Activated naive CD4-positive, alpha-beta T cell treated with anti-CD3 and anti-CD28 coated beads, Interleukin-2, amount 50 U/mL, for 24 hours (primary cell): Measurements from ENCODE around the gene PIGA.
A peak's percentile ranks its signal among the peaks of the same experiment; 100 is the strongest.
"Not testable (repeated sequence)": the region's sequence is repeated elsewhere in the genome, so short reads cannot be mapped to it uniquely, and the experiment has no call there.

ENCODE experiments used
- H3K27ac Mint-ChIP-seq: one replicate; pipeline ENCODE4 v1.8.0; 2021; ENCODE audit warnings: mild to moderate bottlenecking, mixed read lengths
- H3K27me3 Mint-ChIP-seq: one replicate; pipeline ENCODE4 v1.8.0; 2021; ENCODE audit warnings: mixed read lengths
- H3K36me3 Mint-ChIP-seq: one replicate; pipeline ENCODE4 v1.8.0; 2021; ENCODE audit warnings: mixed read lengths
- H3K4me1 Mint-ChIP-seq: one replicate; pipeline ENCODE4 v1.8.0; 2021; ENCODE audit warnings: mixed read lengths
- H3K4me3 Mint-ChIP-seq: one replicate; pipeline ENCODE4 v1.8.0; 2021; ENCODE audit warnings: mild to moderate bottlenecking, mixed read lengths
- H3K9me3 Mint-ChIP-seq: one replicate; pipeline ENCODE4 v1.8.0; 2021; ENCODE audit warnings: mixed read lengths

PIGA gene

DNA sequence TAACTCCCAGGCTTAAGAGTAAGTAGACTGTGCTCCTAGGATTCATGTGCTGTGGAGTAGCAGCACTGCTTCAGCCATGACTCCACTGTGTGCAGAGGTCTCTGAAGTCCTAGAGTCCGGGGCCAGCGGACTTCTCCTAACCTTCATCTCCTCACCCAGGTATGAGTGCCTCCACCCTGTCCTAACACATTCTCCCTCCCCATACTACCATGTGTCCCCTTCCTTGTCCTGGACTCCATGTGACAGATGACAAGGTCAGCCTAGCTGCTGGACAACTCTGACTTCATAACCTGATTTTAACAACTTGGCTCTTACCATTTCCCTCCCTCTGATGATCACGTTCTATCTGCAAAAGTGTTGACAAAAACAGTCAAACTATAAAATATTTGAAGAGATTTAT is 36.5 kb downstream of the PIGA start:
- Mint-ChIP-seq H3K27me3 (no peaks in the 10 kb centered on the region), H3K27ac (no peak overlapping the region), H3K4me1 (no peaks in the 10 kb centered on the region), H3K9me3 (no peaks in the 10 kb centered on the region), H3K4me3 (no peak overlapping the region), H3K36me3 (no peaks in the 10 kb centered on the region)

GRCh38 chrX:15298201-15298600 is 37.1 kb downstream of the PIGA start:
- Mint-ChIP-seq H3K9me3 (no peaks in the 10 kb centered on the region), H3K27me3 (no peaks in the 10 kb centered on the region), H3K4me1 (no peaks in the 10 kb centered on the region), H3K27ac (no peak overlapping the region), H3K36me3 (no peaks in the 10 kb centered on the region), H3K4me3 (no peak overlapping the region)

DNA sequence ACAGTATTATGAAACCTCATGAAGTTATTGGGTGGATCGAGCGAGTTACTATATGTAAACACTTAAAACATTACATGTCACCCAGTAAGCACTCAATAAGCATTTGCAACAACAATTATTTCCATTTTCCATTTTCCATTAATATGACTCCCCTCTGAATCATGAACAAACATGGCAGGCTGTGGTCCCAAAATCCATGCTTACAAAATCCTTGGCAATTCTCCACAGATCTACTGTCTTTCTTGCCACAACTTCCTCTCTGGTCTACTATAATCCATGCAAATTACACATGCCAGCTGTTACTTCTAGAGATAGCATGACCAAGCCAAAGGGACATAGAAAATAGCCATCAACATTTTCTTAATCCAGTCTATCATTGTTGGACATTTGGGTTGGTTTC is 41.9 kb downstream of the PIGA start:
- Mint-ChIP-seq H3K9me3 (no peaks in the 10 kb centered on the region), H3K4me1 (no peaks in the 10 kb centered on the region), H3K27me3 (no peaks in the 10 kb centered on the region), H3K36me3 (no peaks in the 10 kb centered on the region), H3K4me3 (no peak overlapping the region), H3K27ac (no peak overlapping the region)

GRCh38 chrX:15292861-15293260 is 42.5 kb downstream of the PIGA start:
- no peaks in the 10 kb centered on the region for H3K27me3 Mint-ChIP-seq
- no peak overlapping the region for H3K4me3 Mint-ChIP-seq
- H3K36me3 Mint-ChIP-seq = no peaks in the 10 kb centered on the region
- H3K27ac Mint-ChIP-seq = no peak overlapping the region
- H3K9me3 Mint-ChIP-seq = no peaks in the 10 kb centered on the region
- no peaks in the 10 kb centered on the region for H3K4me1 Mint-ChIP-seq

- no peak overlapping the region for H3K27ac Mint-ChIP-seq
- peaks cover 5% of the 10 kb centered on the region for H3K9me3 Mint-ChIP-seq
- no peaks in the 10 kb centered on the region for H3K4me1 Mint-ChIP-seq
- H3K36me3 Mint-ChIP-seq = no peaks in the 10 kb centered on the region
- H3K27me3 Mint-ChIP-seq = peaks cover 2% of the 10 kb centered on the region
- no peak overlapping the region for H3K4me3 Mint-ChIP-seq
Observed at GRCh38 chrX:15277604-15278003, 57.7 kb downstream of the PIGA start.

GRCh38 chrX:15274946-15275345 is 60.4 kb downstream of the PIGA start:
- Mint-ChIP-seq H3K27ac (no peak overlapping the region), H3K4me3 (no peak overlapping the region), H3K4me1 (peaks cover 5% of the 10 kb centered on the region), H3K27me3 (no peaks in the 10 kb centered on the region), H3K36me3 (no peaks in the 10 kb centered on the region), H3K9me3 (no peaks in the 10 kb centered on the region)

DNA sequence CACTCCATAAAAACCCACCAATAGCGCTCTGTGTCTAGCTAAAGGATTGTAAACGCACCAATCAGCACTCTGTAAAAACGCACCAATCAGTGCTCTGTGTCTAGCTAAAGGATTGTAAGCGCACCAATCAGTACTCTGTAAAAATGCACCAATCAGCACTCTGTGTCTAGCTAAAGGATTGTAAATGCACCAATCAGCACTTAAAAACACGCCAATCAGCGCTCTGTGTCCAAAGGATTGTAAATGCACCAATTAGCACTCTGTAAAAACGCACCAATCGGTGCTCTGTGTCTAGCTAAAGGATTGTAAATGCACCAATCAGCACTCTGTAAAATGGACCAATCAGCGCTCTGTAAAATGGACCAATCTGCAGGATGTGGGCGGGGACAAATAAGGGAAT is 62.0 kb downstream of the PIGA start:
- not testable (repeated sequence) for H3K27me3 Mint-ChIP-seq, H3K4me3 Mint-ChIP-seq, H3K9me3 Mint-ChIP-seq, H3K36me3 Mint-ChIP-seq, H3K27ac Mint-ChIP-seq
- H3K4me1 Mint-ChIP-seq = peaks cover 14% of the 10 kb centered on the region

DNA sequence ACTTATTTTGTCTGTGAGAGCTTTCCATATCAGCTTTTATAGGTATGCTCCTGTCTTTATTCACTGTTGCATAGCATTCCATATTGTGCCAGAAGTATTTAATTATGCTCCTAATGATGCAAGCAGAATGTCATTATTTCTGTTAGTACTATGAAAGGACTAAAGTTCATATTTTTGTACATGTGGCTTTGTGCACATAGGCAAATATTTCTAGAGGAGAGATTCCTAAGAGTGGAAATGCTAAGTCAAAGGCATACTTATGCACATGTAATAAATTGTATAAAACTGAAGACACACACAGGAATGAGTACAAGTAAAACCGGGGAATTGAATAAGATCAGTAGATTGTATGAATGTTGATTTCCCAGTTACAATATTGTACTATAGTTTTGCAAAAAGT is 63.6 kb downstream of the PIGA start:
- H3K36me3 Mint-ChIP-seq = no peaks in the 10 kb centered on the region
- no peak overlapping the region for H3K4me3 Mint-ChIP-seq
- no peak overlapping the region for H3K27ac Mint-ChIP-seq
- no peaks in the 10 kb centered on the region for H3K27me3 Mint-ChIP-seq
- no peaks in the 10 kb centered on the region for H3K9me3 Mint-ChIP-seq
- peaks cover 14% of the 10 kb centered on the region for H3K4me1 Mint-ChIP-seq

DNA sequence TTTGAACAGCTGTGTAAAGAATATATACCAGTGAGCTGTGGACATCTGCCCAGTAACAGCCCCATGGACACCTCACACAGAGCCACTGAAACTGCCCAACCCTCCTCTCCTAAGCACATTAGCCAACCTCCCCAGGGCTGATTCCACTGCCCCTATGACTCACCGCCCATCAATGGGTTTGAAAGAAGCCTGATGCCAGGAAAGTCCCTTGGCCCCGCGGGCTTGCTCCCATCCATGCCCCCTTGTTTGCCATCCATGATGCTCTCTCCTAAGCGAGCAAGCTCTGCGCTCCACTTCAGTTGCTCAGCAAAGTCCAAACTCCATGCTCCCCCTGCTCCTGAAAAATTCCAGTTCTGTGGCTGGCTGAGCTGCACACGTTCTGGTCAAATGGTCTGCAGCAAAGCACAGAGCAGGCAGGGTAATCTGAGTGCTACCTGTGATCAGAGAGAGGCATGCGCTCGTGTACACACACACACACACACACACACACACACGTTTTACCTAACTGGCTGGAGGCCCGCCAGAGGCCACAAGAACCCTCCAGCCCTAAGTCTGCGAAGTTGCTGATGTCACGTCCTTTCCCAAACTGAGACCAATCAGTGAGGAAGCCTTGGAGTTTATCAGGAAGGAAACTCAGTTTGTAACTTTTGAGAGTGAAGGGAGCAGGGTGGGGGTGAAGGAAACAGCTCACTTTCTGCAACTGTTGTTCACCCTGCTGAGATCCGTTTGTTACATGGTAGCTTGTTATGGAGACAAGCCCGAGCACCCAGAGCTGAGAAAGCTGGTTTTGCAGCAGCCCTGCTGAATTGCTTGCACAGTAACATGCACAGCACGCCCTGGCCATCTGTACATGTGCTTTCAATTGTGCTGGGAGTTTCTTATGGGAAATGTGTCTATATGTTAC is 65.5 kb downstream of the PIGA start, which contains the start of gene ASB9:
TSS of gene ASB9 (minus strand) at position 466 of the 904 bp plus-strand sequence. CDS start at position 257, 209 bp downstream.
- no peaks in the 10 kb centered on the region for H3K36me3 Mint-ChIP-seq
- no peaks in the 10 kb centered on the region for H3K9me3 Mint-ChIP-seq
- H3K4me3 Mint-ChIP-seq = peak within 1 kb of the TSS; percentile 60
- H3K27me3 Mint-ChIP-seq = no peaks in the 10 kb centered on the region
- peak within 1 kb of the TSS; percentile 30 for H3K27ac Mint-ChIP-seq
- H3K4me1 Mint-ChIP-seq = peaks cover 14% of the 10 kb centered on the region
